K562 (cell line): ENCODE data around the gene CRLF3. TPM values are rescaled to one million over a fixed set of nuclear protein-coding genes. Genes with fewer than 3 reads are reported as not detected.

Experiments
- ATAC-seq: fragments of 200-7000 bp; cut with Tn5 transposase; 3 replicates; pipeline ENCODE4 v1.9.1; 2020; ENCODE audit warnings: moderate library complexity
- BruUV-seq: library from RNA; stranded (reverse); fragments of 400-500 nt; replicated peaks from 2 replicates; lab custom pipeline; 2021; lab: Mats Ljungman, UMichigan
- CTCF ChIA-PET: fragments of 300-600 bp; formaldehyde crosslinking; extraction: SDS; loops from one replicate; lab custom pipeline; 2021; ENCODE audit warnings: low intra/inter-chr PET ratio; lab: Yijun Ruan, JAX
- POLR2A ChIA-PET: fragments of 300-600, 350-650 bp; sonication (Branson Sonifier 250); formaldehyde crosslinking; extraction: SDS; loops from one replicate; lab custom pipeline; 2021; ENCODE audit warnings: antibody characterized with exemption, inconsistent platforms; lab: Yijun Ruan, JAX
- DNase-seq, 4 experiments: peaks; one replicate each; pipeline versions ENCODE4 v3.0.0 to v3.0.0-alpha.2; 2011 to 2018; ENCODE audit warnings: low spot score in 3 of 4, mixed read lengths in 3 of 4; ENCODE audit errors: extremely low read depth in 1 of 4
- FAIRE-seq: peaks from 2 replicates; lab custom pipeline; 2011; peaks lifted over from hg19 to GRCh38; lab: Jason Lieb, UNC
- H2AFZ ChIP-seq: 2 replicates; pipeline ENCODE4 v1.6.0; 2011; ENCODE audit warnings: low read depth, low read length, control low read depth, inconsistent platforms
- H3K27ac ChIP-seq: fragments of 200-600 bp; 3 replicates; pipeline ENCODE4 v1.8.0; 2011; ENCODE audit warnings: low read depth, mild to moderate bottlenecking, control low read depth, inconsistent platforms, low read length, moderate library complexity, mixed read lengths; ENCODE audit errors: extremely low read depth
- H3K27me3 ChIP-seq, 2 experiments: fragments of 300-600 bp in 1 of 2; 2 replicates in 1 of 2; 3 replicates in 1 of 2; pipeline versions ENCODE4 v1.6.0 to v1.8.0; 2011; ENCODE audit warnings: inconsistent platforms in 2 of 2, low read length in 2 of 2, mild to moderate bottlenecking in 1 of 2, mixed read lengths in 1 of 2, moderate library complexity in 1 of 2; ENCODE audit not compliant: control insufficient read depth in 2 of 2, insufficient read depth in 2 of 2
- H3K36me3 ChIP-seq: fragments of 300-600 bp; 3 replicates; pipeline ENCODE4 v1.8.0; 2011; ENCODE audit warnings: mild to moderate bottlenecking, low read length, inconsistent platforms; ENCODE audit not compliant: control insufficient read depth, insufficient read depth
- H3K4me1 ChIP-seq, 2 experiments: fragments of 200-600 bp in 1 of 2; replicated peaks in 1 of 2; 2 replicates in 1 of 2; 3 replicates in 1 of 2; pipeline versions ENCODE4 v1.5.1 to v1.8.0; 2011; ENCODE audit warnings: inconsistent platforms in 2 of 2, low read length in 2 of 2, mild to moderate bottlenecking in 1 of 2, mixed read lengths in 1 of 2, moderate library complexity in 1 of 2; ENCODE audit not compliant: control insufficient read depth in 2 of 2, insufficient read depth in 2 of 2
- H3K4me2 ChIP-seq: 2 replicates; pipeline ENCODE4 v1.6.1; 2011; ENCODE audit warnings: low read length, control low read depth, inconsistent platforms, mixed read lengths; ENCODE audit not compliant: insufficient read depth
- H3K4me3 ChIP-seq: fragments of 200-600 bp; sonication (generic), shearing (Covaris generic); 2 replicates; pipeline ENCODE4 v1.5.1; 2016; ENCODE audit warnings: control low read depth, inconsistent platforms
- H3K79me2 ChIP-seq: fragments of 200-600 bp; 3 replicates; pipeline ENCODE4 v1.8.0; 2011; ENCODE audit warnings: low read length, inconsistent platforms; ENCODE audit not compliant: control insufficient read depth, insufficient read depth
- H3K9ac ChIP-seq, 2 experiments: 2 replicates each; pipeline versions ENCODE4 v1.6.0 to v1.6.1; 2011; ENCODE audit warnings: low read depth in 2 of 2, low read length in 2 of 2, control low read depth in 1 of 2, inconsistent platforms in 1 of 2, mild to moderate bottlenecking in 1 of 2, mixed read lengths in 1 of 2; ENCODE audit not compliant: insufficient read depth in 1 of 2
- H3K9me1 ChIP-seq: one replicate; pipeline ENCODE4 v1.6.0; 2011; ENCODE audit warnings: inconsistent platforms, mild to moderate bottlenecking, low read length, moderate library complexity; ENCODE audit not compliant: control insufficient read depth, insufficient read depth
- H3K9me3 ChIP-seq: replicated peaks from 2 replicates; pipeline ENCODE4 v1.5.1; 2011; ENCODE audit warnings: low read depth, low read length, inconsistent platforms; ENCODE audit not compliant: control insufficient read depth, insufficient read depth
- H4K20me1 ChIP-seq: replicated peaks from 2 replicates; pipeline ENCODE4 v1.6.1; 2011; ENCODE audit warnings: low read length, inconsistent platforms, mixed read lengths; ENCODE audit not compliant: control insufficient read depth, insufficient read depth
- BRD4 ChIP-seq: fragments of 200-600 bp; sonication (generic); IDR thresholded peaks from 2 replicates; pipeline ENCODE4 v1.6.1; 2017; ENCODE audit warnings: inconsistent platforms
- DMBX1 ChIP-seq: fragments of 250-450 bp; sonication (Bioruptor Pico); IDR thresholded peaks from 2 replicates; pipeline ENCODE4 v1.8.0; 2022; ENCODE audit warnings: inconsistent platforms, mild to moderate bottlenecking, moderate library complexity, borderline replicate concordance
- DPF2 ChIP-seq: fragments of 450-650 bp; IDR thresholded peaks from 2 replicates; pipeline ENCODE4 v1.6.1; 2016
- FOXK2 ChIP-seq, 2 experiments: fragments of 450-650 bp; IDR thresholded peaks in 1 of 2; conservative IDR thresholded peaks in 1 of 2; 2 replicates each; pipeline ENCODE4 v1.6.1; 2016; ENCODE audit warnings: low read depth in 2 of 2, mild to moderate bottlenecking in 1 of 2
- MCM3 ChIP-seq: fragments of 450-650 bp; IDR thresholded peaks from 2 replicates; pipeline ENCODE4 v1.6.1; 2016
- MEF2D ChIP-seq: conservative IDR thresholded peaks from 2 replicates; pipeline ENCODE4 v1.6.1; 2016; ENCODE audit warnings: low read depth, missing genetic modification characterization, missing compliant biosample characterization
- PREB ChIP-seq: sonication (generic); formaldehyde crosslinking; IDR thresholded peaks from 2 replicates; pipeline ENCODE4 v1.8.1; 2023; ENCODE audit warnings: mild to moderate bottlenecking, missing genetic modification reagents
- RBM34 ChIP-seq: fragments of 200-400 bp; formaldehyde crosslinking; IDR thresholded peaks from 2 replicates; pipeline ENCODE4 v1.6.1; 2018; ENCODE audit warnings: low read length, borderline replicate concordance; ENCODE audit not compliant: insufficient read depth
- RUNX1 ChIP-seq: sonication (generic); IDR thresholded peaks from 2 replicates; pipeline ENCODE4 v1.6.1; 2016; ENCODE audit warnings: antibody characterized with exemption, low read depth
- TCFL5 ChIP-seq: fragments of 250-450 bp; sonication (Bioruptor Pico); conservative IDR thresholded peaks from 2 replicates; pipeline ENCODE4 v1.6.1; 2021; ENCODE audit warnings: mild to moderate bottlenecking, moderate library complexity, matching md5 sums
- YY1 ChIP-seq, 3 experiments: IDR thresholded peaks; 2 replicates each; pipeline ENCODE4 v1.6.1; 2011; ENCODE audit warnings: low read length in 2 of 3, mild to moderate bottlenecking in 2 of 3, moderate library complexity in 2 of 3, borderline replicate concordance in 1 of 3, control low read depth in 1 of 3, low read depth in 1 of 3; ENCODE audit not compliant: insufficient read depth in 3 of 3, insufficient replicate concordance in 2 of 3, control insufficient read depth in 1 of 3, insufficient read length in 1 of 3; ENCODE audit errors: extremely low read depth in 1 of 3
- ZBTB7A ChIP-seq: IDR thresholded peaks from 2 replicates; pipeline ENCODE4 v1.6.1; 2011; ENCODE audit warnings: low read depth, mild to moderate bottlenecking, low read length, moderate library complexity, borderline replicate concordance; ENCODE audit not compliant: control insufficient read depth
- ZC3H11A ChIP-seq: IDR thresholded peaks from 2 replicates; pipeline ENCODE4 v1.6.1; 2012; ENCODE audit warnings: low read depth, low read length, improper control_type of control experiment
- WGBS: fragments of 100-300 bp; shearing (Covaris generic); methylation state at CpG from one replicate; pipeline ENCODE4 v1.1.6; 2016; ENCODE audit warnings: low coverage, mixed read lengths; ENCODE audit not compliant: insufficient coverage; ENCODE audit errors: missing lambda C conversion rate; 5-methylcytosine and 5-hydroxymethylcytosine counted together
- in situ Hi-C: fragments of 300-500 bp; cut with MboI; formaldehyde crosslinking; loops from 4 replicates; pipeline ENCODE4 v1.15.0; 2018; ENCODE audit warnings: inconsistent platforms, mixed read lengths
- intact Hi-C: fragments of 100-400 bp; cut with micrococcal nuclease; formaldehyde crosslinking; loops from 2 replicates; pipeline ENCODE4 v1.14.2; 2022
- polyA plus RNA-seq, 8 experiments: library from polyadenylated mRNA; depleted of rRNA in 4 of 8; stranded (reverse) in 5 of 8; unstranded in 3 of 8; fragments of >200 nt; fragmentation: Nextera tagmentation in 2 of 8; fragmentation: Illumina TruSeq in 1 of 8; extraction: Ambion mirVana in 2 of 8; extraction: Trizol in 1 of 8; gene quantifications; 2 replicates each; pipeline versions ENCODE4 v1.2.1 to v1.2.3, GENCODE V29; 2011 to 2014; ENCODE audit warnings: inconsistent platforms in 1 of 8, missing spikeins in 1 of 8
- total RNA-seq, 7 experiments: library from RNA; depleted of rRNA in 6 of 7; stranded (reverse); fragments of >200 nt in 6 of 7; fragmentation: Illumina TruSeq in 2 of 7; extraction: Trizol in 2 of 7; gene quantifications; 2 replicates each; pipeline versions ENCODE4 v1.2.1 to v1.2.3, GENCODE V29; 2011 to 2021; ENCODE audit warnings: low replicate concordance in 1 of 7

The CRLF3 gene
- total and polyA plus RNA-seq, 9 of the 15 experiments (the other 6 are each of a cell fraction or from before 2014, with no cell fraction given): 13.2 to 55.9 (median 29.8) TPM

GRCh38 chr17:30812218-30813177, 12.0 kb downstream of the CRLF3 start (continued):
- TF ChIP-seq TCFL5 (CRISPR knock-in tag) (no peak), BRD4 (no peak)
- TF ChIP-seq, all 486 proteins: peak for 0

- Histone ChIP-seq H3K27ac (no peak overlapping the region), H3K4me3 (no peak overlapping the region), H3K27me3 (no peaks in the 10 kb centered on the region), H3K36me3 (peaks cover 34% of the 10 kb centered on the region), H2AFZ (no peak overlapping the region), H3K4me2 (no peak overlapping the region), H3K79me2 (peaks cover 78% of the 10 kb centered on the region), H3K9me3 (no peaks in the 10 kb centered on the region), H3K9me1 (no peaks in the 10 kb centered on the region), H3K9ac (no peak overlapping the region), H3K4me1 (no peaks in the 10 kb centered on the region), H4K20me1 (no peaks in the 10 kb centered on the region; the same call in 1 of the 2 replicates)
- intact Hi-C loops: no loop called here
- 97% methylated on average over 6 of the region's 6 CpGs for WGBS
- ATAC-seq: no peak
- ChIA-PET POLR2A (interaction anchor here (0.6 to 2.4 kb wide), 5 partner anchors 10 to 58 kb away, joined by 3 to 18 read pairs (median 6); partner anchors contain the start of gene CRLF3), CTCF (no interaction called here)
- FAIRE-seq: no peak
- no peak for DNase-seq
- TF ChIP-seq RBM34: no peak
- TF ChIP-seq MCM3: no peak
- TF ChIP-seq MEF2D (tag): no peak
- no peak for TF ChIP-seq DPF2
- TF ChIP-seq YY1 (IDR thresholded peaks at IDR 0.05; ENCODE audit: borderline replicate concordance in 1 of 3, control insufficient read depth in 1 of 3, extremely low read depth in 1 of 3, insufficient read depth in 3 of 3, insufficient read length in 1 of 3, insufficient replicate concordance in 2 of 3, low read depth in 1 of 3, low read length in 2 of 3): no peak
- TF ChIP-seq DMBX1 (CRISPR knock-in tag): no peak
- TF ChIP-seq ZBTB7A: no peak
- no peak for TF ChIP-seq ZC3H11A
- TF ChIP-seq PREB (CRISPR knock-in tag): no peak
- TF ChIP-seq RUNX1: no peak
- TF ChIP-seq FOXK2 (conservative IDR thresholded peaks at IDR 0.05 in 1 of 2, IDR thresholded peaks at IDR 0.05 in 1 of 2; ENCODE audit: low read depth in 2 of 2): no peak
- in situ Hi-C loops: no loop called here
- no TSS peak for BruUV-seq
Measured at GRCh38 chr17:30809867-30810266, 14.6 kb downstream of the CRLF3 start.
